H1 (cell line): Measurements from ENCODE around the gene SYTL5.

Experiments
- CTCF ChIP-seq, 3 experiments: IDR thresholded peaks; 1 replicate in 2 of 3; 2 replicates in 1 of 3; pipeline versions ENCODE4 v1.5.1 to v1.6.1; 2011; ENCODE audit warnings: low read length in 3 of 3, mild to moderate bottlenecking in 3 of 3, inconsistent platforms in 2 of 3, low read depth in 1 of 3, moderate library complexity in 1 of 3; ENCODE audit not compliant: insufficient read depth in 1 of 3; ENCODE audit errors: control extremely low read depth in 1 of 3
- EP300 ChIP-seq, 2 experiments: IDR thresholded peaks; 1 replicate in 1 of 2; 2 replicates in 1 of 2; pipeline ENCODE4 v1.6.1; 2011 to 2012; ENCODE audit warnings: low read depth in 2 of 2, low read length in 2 of 2, mild to moderate bottlenecking in 2 of 2, borderline replicate concordance in 1 of 2, inconsistent platforms in 1 of 2, moderate library complexity in 1 of 2
- POLR2A ChIP-seq, 2 experiments: IDR thresholded peaks; 1 replicate in 1 of 2; 2 replicates in 1 of 2; pipeline ENCODE4 v1.6.1; 2011; ENCODE audit warnings: low read depth in 2 of 2, low read length in 2 of 2, mild to moderate bottlenecking in 2 of 2; ENCODE audit errors: control extremely low read depth in 1 of 2

DNA sequence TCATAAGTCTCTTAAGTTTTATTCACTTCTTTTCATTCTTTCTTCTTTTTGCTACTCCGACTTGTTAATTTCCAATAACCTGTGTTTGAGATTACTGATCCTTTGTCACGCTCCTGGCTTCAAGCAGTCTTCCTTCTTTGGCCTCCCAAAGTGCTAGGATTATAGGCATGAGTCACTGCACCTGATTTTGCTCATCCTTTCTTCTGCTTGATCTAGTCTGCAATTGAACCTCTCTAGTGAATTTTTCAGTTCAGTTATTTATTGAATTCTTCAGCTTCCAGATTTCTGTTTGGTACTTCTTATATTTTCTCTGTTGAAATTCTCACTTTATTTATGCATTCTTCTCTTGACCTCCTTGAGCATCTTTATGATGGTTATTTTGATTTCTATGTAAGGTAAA is 38.6 kb upstream of the SYTL5 start:
- TF ChIP-seq EP300 (IDR thresholded peaks at IDR 0.05; ENCODE audit: borderline replicate concordance in 1 of 2, low read depth in 2 of 2, low read length in 2 of 2) (no peak), CTCF (IDR thresholded peaks at IDR 0.05; ENCODE audit: control extremely low read depth in 1 of 3, insufficient read depth in 1 of 3, low read depth in 1 of 3, low read length in 3 of 3) (no peak), POLR2A (IDR thresholded peaks at IDR 0.05; ENCODE audit: control extremely low read depth in 1 of 2, low read depth in 2 of 2, low read length in 2 of 2) (no peak)
